GM18507 (cell line): ENCODE measurements around the gene NOTCH1.

ENCODE experiments used
- DNase-seq: peaks from one replicate; pipeline ENCODE4 v3.0.0; 2011; ENCODE audit warnings: low read depth; ENCODE audit not compliant: insufficient read length; ENCODE audit errors: extremely low spot score
- FAIRE-seq: peaks from 2 replicates; lab custom pipeline; 2011; peaks lifted over from hg19 to GRCh38; lab: Jason Lieb, UNC

Gene NOTCH1

DNA sequence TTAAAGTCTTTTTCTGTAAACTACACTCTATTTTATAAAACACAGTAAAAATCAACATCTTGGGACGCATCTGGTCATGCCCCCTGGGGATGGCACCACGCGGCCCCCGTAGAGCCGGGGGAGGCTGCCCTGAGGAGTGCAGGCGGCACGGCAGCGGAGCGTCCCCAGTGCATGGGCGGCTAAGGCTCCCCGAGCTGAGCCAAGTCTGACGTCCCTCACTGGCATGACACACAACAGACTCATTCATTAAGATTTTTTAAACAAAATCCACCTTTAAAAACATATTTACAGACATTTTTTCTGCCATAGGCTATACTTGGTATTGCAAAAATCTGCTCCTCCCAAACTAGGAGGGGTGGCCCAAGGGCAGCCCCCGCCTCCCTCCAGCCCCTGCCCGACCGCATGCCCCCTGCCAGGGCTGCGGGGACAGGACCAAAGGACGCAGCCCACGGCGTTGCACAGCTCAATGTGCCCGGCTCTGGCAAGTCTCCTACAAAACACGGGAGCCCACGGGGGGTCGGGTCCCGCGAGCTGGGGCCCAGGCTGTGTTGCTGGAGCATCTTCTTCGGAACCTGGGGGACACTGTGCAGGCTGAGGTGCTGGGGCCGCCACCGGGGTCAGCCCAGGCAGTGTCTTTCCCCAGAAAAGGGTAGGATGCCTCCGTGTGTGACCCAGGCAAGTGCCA is 51.2 kb downstream of the NOTCH1 start:
- FAIRE-seq (no peak), DNase-seq (no peak)

DNA sequence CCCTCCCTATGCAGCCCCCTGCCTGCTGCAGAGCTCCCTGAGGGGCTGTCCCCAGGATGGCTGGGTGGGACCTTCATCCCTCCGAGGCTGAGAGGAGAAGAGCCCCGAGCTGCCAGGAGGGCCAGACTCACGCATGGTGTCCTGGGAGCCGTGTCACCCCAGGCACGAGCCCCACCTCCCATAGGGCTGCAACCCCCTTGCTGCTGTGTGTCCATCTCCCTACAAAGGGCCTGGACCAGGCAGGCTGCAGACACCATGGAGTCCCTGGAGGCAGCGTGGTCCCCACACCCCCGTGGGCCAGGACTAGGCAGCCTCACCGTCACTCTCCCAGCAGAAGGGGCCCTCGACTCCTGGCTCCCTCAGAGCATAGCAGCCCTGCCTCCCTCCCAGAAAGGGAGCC is 51.8 kb downstream of the NOTCH1 start:
- no peak for DNase-seq
- FAIRE-seq: no peak

DNA sequence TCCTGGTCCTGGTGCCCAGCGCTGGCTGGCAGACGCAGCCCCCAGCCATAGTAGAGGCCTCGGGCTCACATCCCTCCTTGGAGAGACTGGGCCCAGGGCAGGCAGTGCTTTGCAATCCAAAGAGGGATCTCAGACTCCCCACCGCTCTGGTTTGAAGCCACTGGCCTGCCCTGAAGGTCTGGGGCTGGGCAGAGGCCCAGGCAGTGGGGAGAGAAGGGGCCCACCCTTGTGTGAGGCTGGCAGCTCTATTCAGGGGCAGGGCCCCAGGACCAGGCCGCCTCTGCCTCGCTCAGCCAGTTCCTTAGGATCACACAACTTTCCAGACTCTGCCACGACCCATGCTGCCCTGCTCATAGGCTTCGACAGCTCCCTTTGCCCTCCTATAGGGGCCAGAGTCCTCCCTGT is 52.3 kb downstream of the NOTCH1 start:
- DNase-seq (no peak), FAIRE-seq (no peak)

DNA sequence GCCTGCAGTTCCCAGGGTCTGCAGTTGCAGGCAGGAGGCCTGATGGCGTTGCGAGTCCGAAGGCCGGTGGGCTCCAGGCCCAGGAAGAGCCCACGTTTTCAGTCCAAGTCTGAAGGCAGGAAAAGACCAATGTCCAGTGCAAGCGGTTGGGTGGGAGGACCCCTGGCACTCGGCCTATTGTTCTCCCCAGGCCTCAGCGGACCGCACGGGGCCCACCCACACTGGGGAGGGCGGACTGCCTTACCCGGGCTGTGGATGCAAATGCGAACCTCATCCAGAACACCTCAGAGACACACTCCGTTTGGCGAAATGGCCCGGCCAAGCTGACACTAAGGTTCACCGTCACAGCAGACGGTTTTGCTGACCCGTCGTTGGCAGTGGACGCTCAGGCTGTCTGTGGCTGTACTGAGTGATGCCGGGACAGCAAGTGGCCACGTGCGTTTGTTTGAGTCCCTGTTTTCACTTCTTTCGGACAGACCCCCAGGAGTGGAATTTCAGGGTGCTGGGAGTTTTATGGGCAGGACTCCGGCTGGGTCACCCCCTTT is 52.8 kb downstream of the NOTCH1 start:
- FAIRE-seq (no peak), DNase-seq (no peak)

DNA sequence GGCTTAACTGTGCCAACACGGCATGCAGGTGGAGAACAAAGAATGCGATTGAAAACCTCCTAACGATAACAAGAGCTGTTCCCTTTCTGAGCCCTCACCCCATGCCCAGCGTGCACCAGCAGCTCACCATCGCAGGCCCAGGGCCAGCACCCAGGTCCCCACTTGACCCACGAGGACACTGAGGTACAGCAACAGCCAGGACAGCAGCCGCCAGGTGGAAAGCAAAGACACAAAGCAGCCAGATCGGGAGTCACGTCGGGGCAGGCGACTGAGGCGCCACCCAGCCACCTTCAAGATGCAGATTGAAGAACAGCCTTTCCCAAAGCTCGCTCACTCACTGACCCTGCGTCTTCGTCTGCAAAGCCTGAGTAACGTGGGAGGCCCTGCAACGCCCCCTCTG is 56.1 kb downstream of the NOTCH1 start:
- no peak for DNase-seq
- FAIRE-seq: no peak

DNA sequence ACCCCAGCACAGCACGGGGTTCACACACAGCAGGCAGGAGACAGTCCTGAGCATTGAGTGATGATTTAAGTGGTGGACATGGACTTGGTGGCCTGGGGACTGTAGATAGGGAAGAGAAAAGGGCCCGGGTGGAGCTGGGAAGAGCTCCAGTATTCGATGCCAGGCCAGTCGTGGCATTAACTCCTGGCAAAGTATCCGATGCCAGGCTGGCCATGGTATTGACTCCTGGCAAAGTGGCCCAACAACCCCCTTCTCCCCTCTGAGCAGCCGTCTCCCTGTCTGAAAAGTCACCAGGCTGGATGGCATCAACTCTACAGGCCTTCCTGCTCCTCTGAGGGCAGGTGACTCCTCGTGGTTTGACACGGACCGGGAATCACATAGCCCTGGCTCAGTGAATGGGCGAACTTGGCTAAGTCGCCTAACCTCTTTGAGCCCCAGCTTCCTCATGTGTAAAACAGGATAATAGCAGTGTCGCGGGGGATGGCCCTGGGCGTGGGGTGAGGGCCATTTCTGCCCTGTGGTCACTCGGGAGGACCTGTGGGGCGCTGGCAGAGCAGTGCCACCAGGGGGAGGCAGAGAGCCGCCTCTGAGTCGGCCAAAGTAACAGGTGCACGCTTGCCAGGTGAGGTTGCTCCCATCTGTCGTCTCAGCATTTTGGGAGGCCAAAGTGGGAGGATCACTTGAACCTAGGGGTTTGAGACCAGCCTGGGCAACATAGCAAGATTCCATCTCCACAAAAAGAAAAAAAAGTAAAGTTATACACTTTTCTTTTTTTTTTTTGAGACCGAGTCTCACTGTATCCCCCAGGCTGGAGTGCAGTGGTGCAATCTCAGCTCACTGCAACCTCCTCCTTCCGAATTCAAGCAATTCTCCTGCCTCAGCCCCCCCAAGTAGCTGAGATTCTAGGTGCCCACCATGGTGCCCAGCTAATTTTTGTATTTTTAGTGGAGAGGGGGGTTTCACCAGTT is 57.3 kb downstream of the NOTCH1 start:
- DNase-seq: no peak
- peak; percentile 61 for FAIRE-seq

DNA sequence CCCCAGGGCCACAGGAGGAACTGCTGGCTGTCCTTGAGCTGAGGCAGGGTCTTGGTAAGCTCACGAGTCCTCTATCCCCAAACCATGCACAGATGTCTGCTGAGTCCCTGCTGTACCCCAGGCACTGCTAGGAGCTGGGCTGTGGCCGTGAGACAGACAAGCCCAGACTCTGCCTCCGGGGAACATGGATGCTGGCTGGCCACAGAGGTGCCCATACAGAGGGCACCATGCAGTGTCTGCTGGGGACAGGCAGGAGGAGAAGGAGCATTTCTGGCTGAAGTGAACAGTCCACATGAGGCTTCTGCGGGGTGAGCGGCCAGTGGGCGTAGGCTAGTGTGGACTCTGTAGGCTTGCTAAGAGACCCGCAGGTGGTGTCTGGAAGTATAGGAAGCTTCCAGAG is 58.2 kb downstream of the NOTCH1 start:
- FAIRE-seq (no peak), DNase-seq (no peak)

DNA sequence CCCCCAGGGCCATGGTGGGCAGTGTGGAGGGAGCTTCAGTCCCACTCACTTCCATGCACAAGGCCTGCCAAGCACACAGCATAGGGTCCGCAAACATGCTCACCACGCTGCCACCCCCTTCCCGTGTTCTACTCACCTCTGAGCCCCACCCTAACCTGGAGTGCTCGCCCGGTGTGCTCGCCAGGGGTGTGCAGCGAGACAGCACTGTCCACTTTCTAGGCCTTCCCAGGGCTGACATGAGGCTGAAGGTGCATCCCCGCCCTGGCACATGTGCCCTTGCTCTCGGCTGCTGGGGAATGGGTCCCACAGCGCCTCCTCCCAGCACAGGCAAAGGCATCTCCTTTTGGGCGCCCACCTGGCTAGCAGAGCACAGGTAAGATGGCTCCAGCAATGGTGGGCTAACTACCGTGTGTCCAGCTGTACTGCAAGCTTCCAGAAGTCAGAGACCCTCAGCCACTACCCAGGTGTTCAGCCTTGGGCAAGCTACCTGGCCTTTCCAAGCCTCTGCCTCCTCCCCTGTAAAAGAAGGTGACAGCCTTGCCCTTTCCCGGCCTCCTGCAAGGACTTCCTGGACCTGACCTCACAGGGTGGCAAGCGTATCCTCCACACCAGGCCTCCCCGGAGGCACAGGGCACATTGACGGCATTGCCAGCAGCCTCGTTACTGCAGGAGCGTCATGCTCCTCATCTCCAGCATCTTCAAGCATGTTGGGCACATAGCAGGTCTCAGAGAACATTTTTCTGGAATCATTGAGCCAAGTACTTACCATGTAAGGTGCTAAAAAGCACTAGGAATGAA is 58.8 kb downstream of the NOTCH1 start:
- FAIRE-seq (no peak), DNase-seq (no peak)

DNA sequence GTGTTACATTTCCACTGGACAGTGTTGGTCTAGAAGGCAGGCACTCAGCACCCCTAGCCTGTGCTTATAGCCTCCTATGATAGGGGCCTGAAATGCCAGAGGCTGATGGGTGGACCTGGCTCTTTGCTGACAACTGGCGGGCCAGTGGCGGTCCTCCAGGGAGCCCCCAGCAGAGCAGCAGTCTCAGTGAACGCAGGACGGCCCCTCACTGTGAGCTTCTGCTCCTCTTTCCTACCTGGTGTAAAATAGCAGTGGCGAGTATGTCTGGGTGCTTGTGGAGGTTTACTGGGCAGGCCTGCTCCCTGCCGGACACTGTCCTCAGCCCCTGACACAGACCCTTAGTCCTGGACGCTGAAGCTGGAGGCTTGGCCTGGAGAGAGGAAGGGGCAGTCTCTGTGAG is 59.7 kb downstream of the NOTCH1 start:
- DNase-seq: no peak
- no peak for FAIRE-seq

DNA sequence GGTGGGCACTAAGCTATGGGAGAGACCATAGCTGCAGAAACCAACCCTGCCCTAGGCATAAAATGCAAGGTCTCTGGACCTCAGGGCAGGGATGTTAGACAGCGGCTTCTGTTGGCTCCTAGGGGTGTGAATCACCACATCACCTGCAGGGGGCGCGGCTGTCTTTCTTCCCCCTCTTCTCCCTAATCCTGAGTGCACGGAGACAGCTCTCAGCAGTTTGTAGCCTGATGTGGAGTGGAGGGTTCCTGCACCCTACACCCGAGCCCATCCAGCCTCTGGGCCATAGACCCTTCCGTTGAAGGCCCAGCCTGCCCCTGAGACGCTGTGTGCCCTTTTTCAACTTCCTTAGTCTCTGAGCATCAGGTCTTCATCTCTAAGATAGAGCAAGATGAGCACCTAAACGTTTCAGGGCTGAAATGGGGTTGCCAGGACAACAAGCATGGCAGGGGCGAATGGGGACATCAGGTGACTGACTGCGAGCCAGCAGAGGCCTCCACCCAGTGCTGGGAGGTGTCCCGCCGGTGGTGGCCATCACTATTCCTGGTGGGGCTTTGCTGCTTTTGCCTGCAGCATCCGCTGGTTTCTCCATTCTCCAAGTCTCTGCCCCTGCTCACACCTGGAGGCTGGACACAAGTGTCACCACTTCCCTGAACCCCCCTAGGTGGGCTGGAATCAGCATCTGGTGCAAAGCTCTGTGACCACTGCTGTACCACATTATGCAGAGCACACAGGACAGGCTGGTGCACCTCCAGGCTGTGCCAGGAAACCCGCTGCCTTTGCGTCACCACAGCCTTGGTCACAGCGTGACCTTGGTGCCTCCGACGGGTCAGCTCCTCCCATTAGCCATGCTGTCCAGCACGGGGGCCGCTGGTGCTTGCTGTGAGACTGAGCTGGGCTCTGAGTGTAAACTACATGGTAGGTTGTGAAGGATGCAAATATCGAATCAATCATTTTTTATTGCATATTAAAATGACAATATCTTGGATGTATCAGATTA is 60.5 kb downstream of the NOTCH1 start:
- FAIRE-seq: peak; percentile 80
- DNase-seq: peak; percentile 59

DNA sequence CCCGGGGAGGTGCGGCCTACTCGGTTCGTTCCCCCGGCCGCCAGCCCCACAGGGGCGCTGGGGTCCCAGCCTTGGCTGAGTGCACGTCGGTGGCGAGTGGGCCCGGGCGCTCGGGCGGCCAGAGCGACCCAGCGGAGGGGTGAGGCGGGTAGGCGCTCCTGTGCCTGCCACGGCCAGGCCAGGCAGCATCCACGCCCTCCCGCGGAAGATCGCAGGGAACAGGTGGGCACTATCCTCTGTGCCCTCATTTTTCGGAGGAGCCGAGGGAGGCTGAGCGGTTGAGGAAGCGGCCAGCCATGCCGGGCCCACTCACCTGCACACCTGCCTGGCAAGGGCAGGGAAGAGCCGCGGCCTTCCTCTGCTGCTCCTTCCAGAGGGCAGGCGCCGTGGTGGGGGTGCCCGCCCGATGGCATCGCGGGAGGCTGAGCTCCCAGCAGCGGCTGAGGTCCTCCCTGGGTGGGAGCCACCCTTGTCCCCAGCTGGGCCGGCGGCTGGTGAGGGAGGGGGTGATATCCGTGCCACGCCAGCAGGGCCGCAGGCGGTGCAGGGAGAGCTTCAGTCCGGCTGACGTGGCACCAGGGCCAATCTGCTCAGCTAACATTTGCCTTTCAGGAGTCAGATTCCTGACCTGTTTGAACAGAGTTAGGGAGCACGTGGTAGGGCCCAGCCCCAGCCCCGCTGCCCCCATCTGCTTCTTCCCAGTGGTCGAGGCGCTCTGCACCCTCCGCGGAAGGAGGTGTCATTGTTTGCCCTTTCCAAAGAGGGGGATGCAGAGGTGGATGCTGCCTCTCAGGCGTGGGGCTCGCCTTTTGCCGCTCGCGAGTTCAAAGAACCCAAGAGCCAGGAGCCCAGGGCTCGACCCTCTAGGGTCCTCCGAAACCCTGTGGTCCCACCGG is 61.4 kb downstream of the NOTCH1 start:
- FAIRE-seq: no peak
- DNase-seq: no peak

DNA sequence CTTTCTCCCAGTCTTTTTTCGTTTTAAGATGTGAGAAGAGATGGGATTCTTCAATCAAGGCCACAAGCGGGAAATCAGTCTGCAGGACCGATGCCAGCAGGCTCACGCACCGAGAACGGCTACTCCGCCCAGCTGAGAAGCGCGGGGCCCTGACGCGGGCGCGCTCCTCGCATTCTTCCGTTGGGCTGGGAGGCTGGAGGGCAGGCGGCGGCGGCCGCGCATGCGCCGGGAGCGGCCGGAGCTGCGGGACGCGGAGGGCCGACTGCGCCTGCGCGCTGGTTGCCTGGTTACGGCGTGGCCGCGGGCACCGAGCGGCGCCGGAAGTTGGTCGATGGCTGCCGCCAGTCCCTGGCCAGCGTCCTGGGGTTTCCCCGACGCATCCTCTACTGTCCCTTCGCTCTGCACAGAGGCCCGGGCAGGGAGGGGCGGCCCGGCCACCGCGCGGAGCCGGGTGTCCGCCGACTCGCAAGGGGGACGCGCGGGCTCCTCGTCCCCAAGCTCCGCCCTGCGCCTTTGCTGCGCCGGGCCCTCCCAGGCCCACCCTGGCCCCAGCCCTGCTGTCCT is 62.2 kb downstream of the NOTCH1 start:
- peak; percentile 94 for DNase-seq
- FAIRE-seq: no peak

DNA sequence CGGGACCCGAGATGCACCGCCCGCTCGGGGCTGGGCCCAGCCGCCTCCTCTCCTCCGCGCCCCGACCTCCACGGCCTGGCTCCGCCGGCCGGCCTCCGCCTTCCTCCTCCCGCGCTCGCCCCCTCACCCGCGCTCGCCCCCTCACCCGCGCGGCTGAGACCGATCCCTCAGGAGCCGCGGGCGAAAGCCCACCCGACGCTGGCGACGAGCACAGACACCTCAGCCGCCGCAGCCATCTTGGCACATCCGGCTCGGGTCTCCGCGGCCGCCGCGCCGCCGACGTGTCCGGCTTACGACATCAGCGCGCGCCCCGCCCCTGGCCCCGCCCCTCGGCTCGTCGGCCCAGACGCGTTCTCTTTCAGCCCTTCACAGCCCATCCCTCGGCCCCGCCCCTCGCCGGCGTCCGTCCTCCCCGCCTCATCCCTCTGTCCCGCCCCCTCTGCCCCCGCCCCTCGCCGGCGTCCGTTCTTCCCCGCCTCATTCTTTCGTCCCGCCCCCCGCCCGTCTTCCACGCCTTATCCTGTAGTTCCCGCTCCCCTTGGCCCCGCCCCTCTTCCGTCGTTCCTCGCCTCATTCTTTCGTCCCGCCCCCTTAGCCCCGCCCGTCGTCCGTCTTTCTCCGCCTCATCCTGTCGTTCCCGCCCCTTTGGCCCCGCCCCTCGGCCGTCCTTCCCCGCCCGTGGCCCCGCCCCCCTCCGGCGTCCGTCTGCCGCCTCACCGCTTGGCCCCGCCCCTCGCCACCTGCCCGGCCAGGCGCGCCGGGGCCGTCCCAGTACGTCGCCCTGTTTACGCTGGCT is 62.9 kb downstream of the NOTCH1 start, which contains the start of gene SEC16A:
Gene SEC16A, minus strand, starts transcription at position 248 of the 796 bp plus-strand sequence. CDS start 5,425 bp downstream, outside the sequence.
- peak; percentile 90 for FAIRE-seq
- DNase-seq: peak; percentile 89

DNA sequence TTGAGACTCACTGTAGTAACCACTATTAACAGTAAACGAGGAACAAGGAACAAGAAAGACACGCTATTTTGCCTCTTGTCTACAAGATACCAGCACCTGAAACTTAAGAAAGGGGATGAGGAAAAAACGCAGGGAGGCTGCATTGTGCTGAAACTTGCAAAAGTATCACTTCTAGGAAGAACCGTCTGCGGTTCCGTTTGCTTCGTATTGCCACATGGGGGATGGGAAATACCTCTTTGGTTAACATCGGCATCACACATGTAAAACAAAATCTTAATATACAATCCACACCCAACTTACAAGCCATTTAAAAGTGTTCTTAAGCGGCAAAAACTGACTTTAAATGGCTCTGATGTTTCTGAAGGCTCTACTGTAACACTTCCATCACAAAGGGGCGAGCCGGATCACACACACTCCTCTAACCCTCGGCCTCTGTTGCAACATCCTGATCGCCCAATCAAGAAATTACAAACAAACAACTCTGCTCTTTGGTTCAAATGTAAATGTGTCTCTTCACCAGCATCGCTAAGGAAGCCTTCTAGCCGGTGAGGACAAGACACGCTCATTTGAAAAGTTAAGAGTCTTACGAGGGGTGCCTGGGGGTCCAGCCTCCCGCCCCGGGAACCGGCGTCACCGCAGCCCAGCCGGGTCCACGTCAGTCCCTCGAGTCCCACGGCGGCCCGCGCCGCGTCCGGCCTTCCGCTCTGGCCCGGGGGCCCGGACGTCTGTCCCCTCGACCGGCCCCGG is 63.6 kb downstream of the NOTCH1 start:
- FAIRE-seq: peak; percentile 55

DNA sequence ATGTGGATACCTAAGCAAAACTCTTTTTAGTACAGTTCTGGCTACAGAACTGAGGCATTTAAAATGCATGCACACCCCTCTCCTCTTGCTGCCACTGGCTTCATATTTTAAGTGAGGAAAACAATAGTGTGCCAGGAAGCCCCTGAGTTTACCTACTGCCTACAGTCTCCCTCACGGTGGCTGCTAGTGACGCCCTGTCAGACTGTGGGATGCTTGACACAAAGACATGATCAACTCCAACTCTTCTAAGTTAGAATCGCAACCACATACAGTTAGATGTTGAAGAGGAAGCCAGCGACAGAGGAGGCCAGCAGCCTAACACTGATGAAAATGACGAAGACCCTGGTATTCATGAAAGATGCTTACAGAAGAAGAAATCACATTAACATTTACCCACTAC is 64.3 kb downstream of the NOTCH1 start:
- FAIRE-seq: no peak
- no peak for DNase-seq

More for the DNA sequence above, 63.6 kb downstream of the NOTCH1 start:
- DNase-seq: no peak
